Fibroblast of lung (primary cell): Measurements from ENCODE around the gene BCL2L12. TPM values are rescaled to one million over a fixed set of nuclear protein-coding genes. Genes with fewer than 3 reads are reported as not detected.

Source experiments
- DNase-seq, 2 donors: peaks; one replicate each; pipeline versions ENCODE4 v3.0.0 to v3.0.0-alpha.2; 2010; ENCODE audit warnings: low read depth in 2 of 2
- H2AFZ ChIP-seq: 2 replicates; pipeline ENCODE4 v1.5.1; 2012; ENCODE audit warnings: low read length, control low read depth, inconsistent platforms
- H3K27ac ChIP-seq: 2 replicates; pipeline ENCODE4 v1.5.1; 2011; ENCODE audit warnings: low read length, control low read depth; ENCODE audit not compliant: insufficient read depth
- H3K27me3 ChIP-seq: 2 replicates; pipeline ENCODE4 v1.5.1; 2011; ENCODE audit warnings: mild to moderate bottlenecking, low read length; ENCODE audit not compliant: control insufficient read depth, insufficient read depth
- H3K36me3 ChIP-seq: 2 replicates; pipeline ENCODE4 v1.5.1; 2011; ENCODE audit warnings: low read length; ENCODE audit not compliant: control insufficient read depth, insufficient read depth
- H3K4me1 ChIP-seq: 2 replicates; pipeline ENCODE4 v1.5.1; 2011; ENCODE audit warnings: low read length; ENCODE audit not compliant: control insufficient read depth, insufficient read depth; ENCODE audit errors: extremely low read depth
- H3K4me2 ChIP-seq: 2 replicates; pipeline ENCODE4 v1.5.1; 2011; ENCODE audit warnings: low read length, control low read depth; ENCODE audit not compliant: insufficient read depth; ENCODE audit errors: extremely low read depth
- H3K4me3 ChIP-seq, 4 experiments: fragments of 200-600 bp in 1 of 4; sonication (generic) in 1 of 4; replicated peaks in 1 of 4; 2 replicates each; pipeline ENCODE4 v1.5.1; 2011 to 2016; ENCODE audit warnings: low read length in 4 of 4, low read depth in 3 of 4, mild to moderate bottlenecking in 3 of 4, control low read depth in 2 of 4, inconsistent platforms in 1 of 4, mixed read lengths in 1 of 4; ENCODE audit not compliant: insufficient read depth in 1 of 4; ENCODE audit errors: control extremely low read depth in 1 of 4
- H3K79me2 ChIP-seq: 2 replicates; pipeline ENCODE4 v1.5.1; 2012; ENCODE audit warnings: mild to moderate bottlenecking, low read length, inconsistent platforms; ENCODE audit not compliant: control insufficient read depth, insufficient read depth
- H3K9ac ChIP-seq: 2 replicates; pipeline ENCODE4 v1.5.1; 2011; ENCODE audit warnings: mild to moderate bottlenecking, low read length, control low read depth; ENCODE audit not compliant: insufficient read depth
- H3K9me3 ChIP-seq: 2 replicates; pipeline ENCODE4 v1.5.1; 2012; ENCODE audit warnings: low read depth, low read length; ENCODE audit not compliant: control insufficient read depth, insufficient read depth
- H4K20me1 ChIP-seq: 2 replicates; pipeline ENCODE4 v1.5.1; 2011; ENCODE audit warnings: low read length; ENCODE audit not compliant: control insufficient read depth, insufficient read depth; ENCODE audit errors: extremely low read depth
- CTCF ChIP-seq, 2 donors: IDR thresholded peaks in 1 of 2; conservative IDR thresholded peaks in 1 of 2; 1 replicate in 1 of 2; 2 replicates in 1 of 2; pipeline ENCODE4 v1.5.1; 2011 to 2012; ENCODE audit warnings: low read length in 2 of 2, control low read depth in 1 of 2, inconsistent platforms in 1 of 2, low read depth in 1 of 2, mild to moderate bottlenecking in 1 of 2
- EZH2 ChIP-seq: IDR thresholded peaks from 2 replicates; pipeline ENCODE4 v1.5.1; 2012; ENCODE audit warnings: low read length, control low read depth, mild to moderate bottlenecking; ENCODE audit errors: missing control alignments
- polyA plus RNA-seq, 2 donors: library from polyadenylated mRNA; depleted of rRNA in 1 of 2; stranded (reverse) in 1 of 2; unstranded in 1 of 2; fragments of >200 nt; gene quantifications; 2 replicates each; pipeline ENCODE4 v1.2.1, GENCODE V29; 2011 to 2012; ENCODE audit warnings: missing spikeins in 1 of 2
- total RNA-seq: library from RNA; depleted of rRNA; stranded (reverse); fragments of >200 nt; gene quantifications from 2 replicates; pipeline ENCODE4 v1.2.1, GENCODE V29; 2014

The BCL2L12 gene
- total and polyA plus RNA-seq, 2 donors (not counting 1 experiment from before 2014, with no cell fraction given) = 4.8 to 5.0 TPM

GRCh38 chr19:49680421-49681351 lies 15.0 kb downstream of the BCL2L12 start:
- peaks cover 4% of the 10 kb centered on the region for H3K4me1 ChIP-seq
- TF ChIP-seq EZH2 (no peak), CTCF (conservative IDR thresholded peaks at IDR 0.05 in 1 of 2, IDR thresholded peaks at IDR 0.05 in 1 of 2; ENCODE audit: low read depth in 1 of 2, low read length in 2 of 2) (peak; percentile 90 to 98)
- no peaks in the 10 kb centered on the region for H3K9me3 ChIP-seq
- peaks cover 19% of the 10 kb centered on the region for H3K36me3 ChIP-seq
- DNase-seq = peak; percentile 61 to 83
- H3K4me2 ChIP-seq = peak overlapping the region; percentile 62
- H3K27ac ChIP-seq = peak overlapping the region; percentile 52
- no peak overlapping the region for H3K9ac ChIP-seq
- H3K79me2 ChIP-seq = peaks cover 40% of the 10 kb centered on the region
- no peaks in the 10 kb centered on the region for H3K27me3 ChIP-seq
- H2AFZ ChIP-seq = no peak overlapping the region
- peak overlapping the region in 2 of 4 experiments; percentile 30 to 32 for H3K4me3 ChIP-seq
- H4K20me1 ChIP-seq = no peaks in the 10 kb centered on the region

GRCh38 chr19:49681830-49682229 lies 16.1 kb downstream of the BCL2L12 start:
- H4K20me1 ChIP-seq = no peaks in the 10 kb centered on the region
- no peak overlapping the region for H3K9ac ChIP-seq
- H3K36me3 ChIP-seq = peaks cover 27% of the 10 kb centered on the region
- DNase-seq = no peak
- H3K9me3 ChIP-seq = no peaks in the 10 kb centered on the region
- TF ChIP-seq CTCF (conservative IDR thresholded peaks at IDR 0.05 in 1 of 2, IDR thresholded peaks at IDR 0.05 in 1 of 2; ENCODE audit: low read depth in 1 of 2, low read length in 2 of 2) = no peak
- TF ChIP-seq EZH2 = no peak
- no peaks in the 10 kb centered on the region for H3K27me3 ChIP-seq
- no peak overlapping the region for H3K27ac ChIP-seq
- H2AFZ ChIP-seq = no peak overlapping the region
- H3K4me1 ChIP-seq = peaks cover 4% of the 10 kb centered on the region
- H3K4me3 ChIP-seq = no peak overlapping the region
- no peak overlapping the region for H3K4me2 ChIP-seq
- H3K79me2 ChIP-seq = peaks cover 40% of the 10 kb centered on the region

GRCh38 chr19:49682274-49682673 lies 16.5 kb downstream of the BCL2L12 start:
- no peaks in the 10 kb centered on the region for H3K9me3 ChIP-seq
- H3K9ac ChIP-seq = no peak overlapping the region
- H3K4me3 ChIP-seq = no peak overlapping the region
- H3K36me3 ChIP-seq = peaks cover 28% of the 10 kb centered on the region
- H3K27me3 ChIP-seq = no peaks in the 10 kb centered on the region
- peaks cover 38% of the 10 kb centered on the region for H3K79me2 ChIP-seq
- TF ChIP-seq CTCF (conservative IDR thresholded peaks at IDR 0.05 in 1 of 2, IDR thresholded peaks at IDR 0.05 in 1 of 2; ENCODE audit: low read depth in 1 of 2, low read length in 2 of 2) = no peak
- TF ChIP-seq EZH2 = no peak
- peaks cover 4% of the 10 kb centered on the region for H3K4me1 ChIP-seq
- H2AFZ ChIP-seq = no peak overlapping the region
- no peak overlapping the region for H3K27ac ChIP-seq
- no peak for DNase-seq
- no peak overlapping the region for H3K4me2 ChIP-seq
- H4K20me1 ChIP-seq = no peaks in the 10 kb centered on the region
